ENCODE results near the gene IGFLR1.
"Not testable (repeated sequence)": the region's sequence is repeated elsewhere in the genome, so short reads cannot be mapped to it uniquely, and the experiment has no call there.

The IGFLR1 gene

DNA sequence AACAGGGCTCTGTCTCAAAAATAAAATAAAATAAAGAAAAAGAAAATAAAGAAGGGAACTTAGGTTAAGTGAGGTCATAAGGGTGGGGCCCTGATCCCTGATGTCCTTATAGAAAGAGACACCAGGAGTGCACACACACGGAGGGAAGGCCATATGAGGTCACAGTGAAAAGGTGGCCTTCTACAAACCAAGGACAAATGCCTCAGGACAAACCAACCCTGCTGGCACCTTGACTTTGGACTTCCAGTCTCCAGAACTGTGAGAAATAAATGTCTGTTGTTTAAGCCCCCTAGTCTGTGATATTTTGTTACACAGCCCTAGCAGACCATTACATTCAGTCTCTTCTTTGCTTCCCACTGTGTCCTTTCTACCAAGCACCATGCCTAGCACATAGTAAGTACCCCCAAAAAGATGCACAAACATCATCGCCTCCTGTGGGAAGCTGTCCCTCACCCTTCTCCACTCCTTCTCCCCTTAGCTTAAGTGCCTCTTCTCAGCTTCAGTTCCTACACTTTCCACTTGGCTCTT, 46.3 kb downstream of the IGFLR1 start:
- no peak overlapping the region for H3K27ac ChIP-seq
- no peak for TF ChIP-seq ZFX (IDR thresholded peaks at IDR 0.05)
- TF ChIP-seq, protein P1, sequence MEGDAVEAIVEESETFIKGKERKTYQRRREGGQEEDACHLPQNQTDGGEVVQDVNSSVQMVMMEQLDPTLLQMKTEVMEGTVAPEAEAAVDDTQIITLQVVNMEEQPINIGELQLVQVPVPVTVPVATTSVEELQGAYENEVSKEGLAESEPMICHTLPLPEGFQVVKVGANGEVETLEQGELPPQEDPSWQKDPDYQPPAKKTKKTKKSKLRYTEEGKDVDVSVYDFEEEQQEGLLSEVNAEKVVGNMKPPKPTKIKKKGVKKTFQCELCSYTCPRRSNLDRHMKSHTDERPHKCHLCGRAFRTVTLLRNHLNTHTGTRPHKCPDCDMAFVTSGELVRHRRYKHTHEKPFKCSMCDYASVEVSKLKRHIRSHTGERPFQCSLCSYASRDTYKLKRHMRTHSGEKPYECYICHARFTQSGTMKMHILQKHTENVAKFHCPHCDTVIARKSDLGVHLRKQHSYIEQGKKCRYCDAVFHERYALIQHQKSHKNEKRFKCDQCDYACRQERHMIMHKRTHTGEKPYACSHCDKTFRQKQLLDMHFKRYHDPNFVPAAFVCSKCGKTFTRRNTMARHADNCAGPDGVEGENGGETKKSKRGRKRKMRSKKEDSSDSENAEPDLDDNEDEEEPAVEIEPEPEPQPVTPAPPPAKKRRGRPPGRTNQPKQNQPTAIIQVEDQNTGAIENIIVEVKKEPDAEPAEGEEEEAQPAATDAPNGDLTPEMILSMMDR (conservative IDR thresholded peaks at IDR 0.05): no peak

DNA sequence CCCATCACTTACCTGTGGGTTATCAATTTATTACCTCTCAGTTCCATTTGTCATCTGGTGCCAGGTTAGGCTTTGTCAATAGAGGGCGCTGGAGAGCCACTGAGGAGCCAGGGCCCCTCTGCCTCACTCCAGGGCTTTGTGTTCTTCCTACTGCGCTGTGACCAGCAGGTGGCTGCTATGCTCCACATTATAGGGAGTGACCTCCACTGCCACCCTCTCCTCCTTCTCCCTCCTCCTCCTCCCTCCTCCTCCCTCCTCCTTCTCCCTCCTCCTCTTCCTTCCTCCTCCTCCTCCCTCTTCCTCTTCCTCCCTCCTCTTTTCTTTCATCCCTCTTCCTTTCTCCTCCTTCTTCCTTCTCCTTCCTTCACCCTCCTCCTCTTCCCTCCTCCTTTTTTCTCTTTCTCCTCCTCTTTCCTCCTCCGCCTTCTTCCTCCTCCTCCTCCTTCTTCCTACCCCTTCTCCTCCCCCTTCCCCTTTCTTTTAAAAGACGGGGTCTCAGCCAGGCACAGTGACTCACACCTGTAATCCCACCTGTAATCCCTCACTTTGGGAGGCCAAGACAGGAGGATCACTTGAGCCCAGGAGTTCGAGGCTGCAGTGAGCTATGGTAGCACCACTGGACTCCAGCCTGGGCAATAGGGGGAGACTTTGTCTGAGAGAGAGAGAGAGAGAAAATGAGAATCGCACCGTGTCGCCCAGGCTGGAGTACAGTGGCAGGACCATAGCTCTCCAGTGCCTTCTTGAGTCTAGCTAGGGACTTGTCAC, 48.2 kb downstream of the IGFLR1 start:
- TF ChIP-seq, protein P1 (conservative IDR thresholded peaks at IDR 0.05): peak; percentile 98
- TF ChIP-seq ZFX (IDR thresholded peaks at IDR 0.05): no peak
- H3K27ac ChIP-seq: no peak overlapping the region

DNA sequence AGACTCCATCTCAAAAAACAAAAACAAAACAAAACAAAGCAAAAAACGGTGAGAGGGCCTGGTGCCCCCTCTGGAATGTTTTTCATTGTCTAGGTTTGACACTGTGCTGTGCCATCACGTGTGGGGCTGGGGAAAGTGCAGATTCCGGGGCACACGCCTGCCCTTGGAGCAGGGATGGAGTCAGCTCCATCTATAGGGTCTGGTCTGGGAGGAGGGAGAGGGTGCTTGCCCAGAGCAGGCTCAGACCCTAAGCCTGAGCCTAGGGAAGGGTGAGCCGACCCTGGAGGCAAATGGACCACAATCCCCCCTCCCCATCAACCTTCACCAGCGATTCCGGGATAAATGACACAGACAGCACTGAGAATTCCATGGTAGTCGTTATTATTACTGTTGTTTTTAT, 48.8 kb downstream of the IGFLR1 start:
- H3K27ac ChIP-seq: no peak overlapping the region
- TF ChIP-seq, protein P1 (conservative IDR thresholded peaks at IDR 0.05): no peak
- TF ChIP-seq ZFX (IDR thresholded peaks at IDR 0.05): no peak

DNA sequence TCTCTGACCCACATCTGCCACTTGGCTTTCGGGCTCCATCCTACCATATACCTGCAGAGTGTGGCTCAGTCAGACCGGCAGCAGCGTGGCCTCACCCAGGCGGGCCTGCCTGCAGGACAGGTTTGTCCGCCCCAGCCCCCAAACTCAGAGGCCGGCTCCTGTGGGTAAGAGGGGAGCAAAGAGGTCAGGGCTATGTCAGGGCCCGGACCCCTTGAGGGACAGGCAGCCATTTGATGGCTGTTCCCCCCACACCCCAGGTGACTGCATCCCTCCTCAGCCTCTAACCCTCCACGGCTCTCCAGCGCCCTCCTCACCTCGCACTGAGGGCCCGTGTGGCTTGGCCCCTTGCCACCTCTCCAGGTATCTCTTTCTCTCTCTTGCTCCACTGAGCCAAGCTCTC, 50.2 kb downstream of the IGFLR1 start:
- no peak for TF ChIP-seq ZFX (IDR thresholded peaks at IDR 0.05)
- TF ChIP-seq, protein P1 (conservative IDR thresholded peaks at IDR 0.05): no peak
- H3K27ac ChIP-seq: no peak overlapping the region

DNA sequence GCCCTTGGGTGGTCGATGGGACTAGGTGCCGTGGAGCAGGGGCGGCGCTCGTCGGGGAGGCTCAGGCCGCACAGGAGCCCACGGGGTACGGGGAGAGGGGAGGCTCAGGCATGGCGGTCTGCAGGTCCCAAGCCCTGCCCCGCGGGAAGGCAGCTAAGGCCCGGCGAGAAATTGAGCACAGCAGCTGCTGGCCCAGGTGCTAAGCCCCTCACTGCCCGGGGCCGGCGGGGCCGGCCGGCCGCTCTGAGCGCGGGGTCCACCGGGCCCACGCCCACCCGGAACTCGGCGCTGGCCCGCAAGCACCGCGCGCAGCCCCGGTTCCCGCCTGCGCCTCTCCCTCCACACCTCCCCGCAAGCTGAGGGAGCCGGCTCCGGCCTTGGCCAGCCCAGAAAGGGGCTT, 51.1 kb downstream of the IGFLR1 start:
- H3K27ac ChIP-seq: not testable (repeated sequence)

DNA sequence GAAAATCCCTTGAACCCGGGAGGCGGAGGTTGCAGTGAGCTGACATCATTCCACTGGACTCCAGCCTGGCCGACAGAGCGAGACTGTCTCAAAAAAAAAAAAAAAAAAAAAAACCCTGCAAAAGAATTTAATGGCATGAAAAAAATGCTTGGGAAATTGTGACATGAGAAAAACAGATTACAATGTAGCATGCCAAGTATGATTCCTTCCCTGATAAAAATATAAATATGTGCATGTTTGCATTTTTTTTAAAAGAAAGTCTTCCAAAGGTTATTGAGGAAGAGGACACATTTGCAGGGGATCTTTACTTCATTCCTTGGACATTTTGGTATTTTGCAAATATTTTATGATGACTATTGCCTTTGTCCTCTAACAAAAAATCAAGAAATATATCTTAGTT, 52.4 kb downstream of the IGFLR1 start:
- no peak overlapping the region for H3K27ac ChIP-seq
- TF ChIP-seq, protein P1 (conservative IDR thresholded peaks at IDR 0.05): no peak
- no peak for TF ChIP-seq ZFX (IDR thresholded peaks at IDR 0.05)

Measured in C4-2B (cell line).